ENCODE results near the gene ATXN2.
A peak's percentile ranks its signal among the peaks of the same experiment; 100 is the strongest.

DNA sequence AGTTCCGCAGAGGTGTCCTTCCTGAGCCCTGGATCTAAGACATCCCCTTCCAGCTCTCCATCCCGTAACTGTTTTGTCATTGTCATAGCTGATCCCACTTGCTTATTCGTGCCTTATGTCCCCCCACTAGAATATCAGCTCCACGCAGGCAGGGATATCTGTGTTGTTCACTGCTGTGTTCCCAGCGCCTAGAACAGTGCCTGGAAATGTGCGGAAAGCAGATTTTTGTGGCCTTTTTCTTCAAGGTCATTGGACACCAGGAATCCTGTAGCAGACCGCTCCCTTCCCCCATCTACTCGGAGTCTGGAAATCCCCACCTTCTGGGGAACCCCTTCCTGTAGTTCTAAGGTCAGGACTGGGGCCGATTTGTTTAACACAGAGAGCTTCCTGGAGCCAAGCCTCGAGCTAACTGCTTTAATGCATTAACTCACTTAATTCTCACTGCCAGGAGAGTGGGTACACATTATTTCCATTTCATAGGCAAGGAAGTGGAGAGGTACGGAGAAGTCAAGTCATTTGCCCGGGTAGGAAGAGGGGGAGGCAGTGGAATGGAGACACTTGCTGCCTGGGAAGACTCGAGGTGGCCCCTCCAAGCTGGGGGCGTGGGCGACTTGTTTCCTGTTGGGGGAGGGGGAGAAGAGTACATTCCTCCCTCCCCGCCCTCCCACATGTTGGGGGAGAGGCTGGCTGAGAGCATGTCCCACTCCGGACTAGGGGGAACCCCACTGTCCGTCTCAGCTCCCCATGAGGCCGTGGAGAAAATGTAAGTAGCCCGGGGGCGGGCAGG, 194.6 kb downstream of the ATXN2 start:
- TF ChIP-seq TAF1 (IDR thresholded peaks at IDR 0.05; ENCODE audit: low read depth, low read length) (no peak; the same call in 1 of the 2 replicates), POLR2AphosphoS5 (IDR thresholded peaks at IDR 0.05; ENCODE audit: low read depth, low read length) (peak; percentile 69)
